ENCODE data around the gene THRAP3. TPM values are rescaled to one million over a fixed set of nuclear protein-coding genes. Genes with fewer than 3 reads are reported as not detected.
A peak's percentile ranks its signal among the peaks of the same experiment; 100 is the strongest.
"Not testable (repeated sequence)": the region's sequence is repeated elsewhere in the genome, so short reads cannot be mapped to it uniquely, and the experiment has no call there.

The THRAP3 gene
- polyA plus RNA-seq, 3 donors from 2014 or later, result 61.6 to 103 (median 70.7) TPM

GRCh38 chr1:36247538-36247937, 23.3 kb downstream of the THRAP3 start:
- peak overlapping the region in 2 of 6 donors; percentile 13 to 40 for H3K27ac Mint-ChIP-seq

GRCh38 chr1:36248250-36248894, 24.1 kb downstream of the THRAP3 start:
- DNase-seq, result no peak
- Mint-ChIP-seq H3K36me3 (peaks cover 0 to 10% (median 0%) of the 10 kb centered on the region in 3 donors), H3K4me1 (peaks cover 60 to 69% of the 10 kb centered on the region in 2 donors), H3K27ac (peak overlapping the region; percentile 29 to 78 (median 66)), H3K9me3 (no peaks in the 10 kb centered on the region), H3K27me3 (ENCODE audit: low read depth in 3 of 3) (peaks cover 0 to 4% (median 0%) of the 10 kb centered on the region in 3 donors), H3K4me3 (peak overlapping the region in 2 of 5 donors; percentile 24 to 35)

More at GRCh38 chr1:36247538-36247937, 23.3 kb downstream of the THRAP3 start:
- Mint-ChIP-seq H3K4me1 (peaks cover 56 to 63% of the 10 kb centered on the region in 2 donors), H3K4me3 (peak overlapping the region in 1 of 5 donors; percentile 7), H3K9me3 (no peaks in the 10 kb centered on the region), H3K27me3 (ENCODE audit: low read depth in 3 of 3) (peaks cover 0 to 4% (median 0%) of the 10 kb centered on the region in 3 donors), H3K36me3 (peaks cover 0 to 10% (median 0%) of the 10 kb centered on the region in 3 donors)
- no peak for DNase-seq

DNA sequence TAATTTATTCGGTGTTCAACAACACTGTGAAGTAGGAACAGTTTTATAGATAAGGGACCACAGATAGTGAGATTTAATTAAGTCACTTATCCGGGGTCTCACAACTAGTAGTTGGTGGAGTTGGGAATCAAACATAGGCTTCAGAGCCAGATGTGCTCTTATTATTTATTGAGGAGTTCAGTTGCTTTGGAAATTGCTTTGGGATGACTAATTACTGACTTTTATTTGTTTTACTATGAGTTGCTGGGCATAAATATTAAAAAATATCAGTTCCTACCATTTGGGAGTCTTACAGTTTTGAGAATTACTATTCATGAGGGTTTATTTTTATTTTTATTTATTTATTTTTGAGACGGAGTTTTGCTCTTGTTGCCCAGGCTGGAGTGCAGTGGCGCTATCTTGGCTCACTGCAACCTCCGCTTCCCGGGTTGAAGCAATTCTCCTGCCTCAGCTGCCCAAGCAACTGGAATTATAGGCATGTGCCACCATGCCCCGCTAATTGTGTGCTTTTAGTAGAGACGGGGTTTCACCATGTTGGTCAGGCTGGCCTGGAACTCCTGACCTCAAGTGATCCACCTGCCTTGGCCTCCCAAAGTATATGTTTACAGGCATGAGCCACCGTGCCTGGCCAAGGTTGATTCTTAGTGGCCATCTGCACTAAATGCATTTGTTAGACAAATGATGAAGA, 27.7 kb downstream of the THRAP3 start:
- Mint-ChIP-seq H3K27me3 (ENCODE audit: low read depth in 3 of 3) (peaks cover 0 to 4% (median 0%) of the 10 kb centered on the region in 3 donors), H3K36me3 (peaks cover 0 to 5% (median 0%) of the 10 kb centered on the region in 3 donors), H3K4me3 (no peak overlapping the region), H3K27ac (peak overlapping the region in 2 of 6 donors; percentile 16 to 59), H3K4me1 (peaks cover 62 to 80% of the 10 kb centered on the region in 2 donors), H3K9me3 (no peaks in the 10 kb centered on the region)
- DNase-seq, result no peak

DNA sequence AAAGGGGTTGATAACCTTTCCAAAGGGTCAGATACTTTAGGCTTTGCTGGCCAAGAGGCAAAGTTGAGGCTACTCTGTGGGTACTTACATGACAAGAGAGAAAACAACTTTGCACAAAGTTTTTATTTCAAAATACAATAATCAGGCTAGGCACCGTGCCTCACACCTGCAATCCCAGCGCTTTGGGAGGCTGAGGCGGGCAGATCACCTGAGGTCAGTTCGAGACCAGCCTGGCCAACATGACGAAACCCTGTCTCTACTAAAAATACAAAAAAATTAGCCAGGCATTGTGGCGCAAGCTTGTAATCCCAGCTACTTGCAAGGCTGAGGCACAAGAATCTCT, 28.2 kb downstream of the THRAP3 start:
- peaks cover 64 to 84% of the 10 kb centered on the region in 2 donors for H3K4me1 Mint-ChIP-seq
- H3K4me3 Mint-ChIP-seq; H3K27ac Mint-ChIP-seq; DNase-seq; H3K27me3 Mint-ChIP-seq (ENCODE audit: low read depth in 3 of 3); H3K36me3 Mint-ChIP-seq; H3K9me3 Mint-ChIP-seq: not testable (repeated sequence)

GRCh38 chr1:36253161-36253862, 29.1 kb downstream of the THRAP3 start:
- peaks cover 0 to 4% (median 0%) of the 10 kb centered on the region in 3 donors for H3K27me3 Mint-ChIP-seq (ENCODE audit: low read depth in 3 of 3)
- H3K27ac Mint-ChIP-seq, result peak overlapping the region in 5 of 6 donors; percentile 28 to 66 (median 43)
- H3K9me3 Mint-ChIP-seq, result no peaks in the 10 kb centered on the region
- H3K36me3 Mint-ChIP-seq, result peaks cover 0 to 12% (median 3%) of the 10 kb centered on the region in 3 donors
- H3K4me3 Mint-ChIP-seq, result no peak overlapping the region
- no peak for DNase-seq
- peaks cover 62 to 84% of the 10 kb centered on the region in 2 donors for H3K4me1 Mint-ChIP-seq

- H3K4me1 Mint-ChIP-seq, result peaks cover 42 to 67% of the 10 kb centered on the region in 2 donors
- H3K27me3 Mint-ChIP-seq (ENCODE audit: low read depth in 3 of 3), result no peaks in the 10 kb centered on the region
- H3K4me3 Mint-ChIP-seq, result no peak overlapping the region
- no peak for DNase-seq
- no peaks in the 10 kb centered on the region for H3K9me3 Mint-ChIP-seq
- peaks cover 0 to 9% (median 7%) of the 10 kb centered on the region in 3 donors for H3K36me3 Mint-ChIP-seq
- H3K27ac Mint-ChIP-seq, result peak overlapping the region in 3 of 6 donors; percentile 6 to 46 (median 41)
These were observed 32.5 kb downstream of the THRAP3 start for GRCh38 chr1:36256558-36257374.

GRCh38 chr1:36257375-36257767, 33.1 kb downstream of the THRAP3 start:
- DNase-seq, result no peak
- peak overlapping the region in 5 of 6 donors; percentile 6 to 46 (median 31) for H3K27ac Mint-ChIP-seq
- peaks cover 38 to 64% of the 10 kb centered on the region in 2 donors for H3K4me1 Mint-ChIP-seq
- H3K4me3 Mint-ChIP-seq, result no peak overlapping the region
- peaks cover 0 to 15% (median 7%) of the 10 kb centered on the region in 3 donors for H3K36me3 Mint-ChIP-seq
- H3K9me3 Mint-ChIP-seq, result no peaks in the 10 kb centered on the region
- no peaks in the 10 kb centered on the region for H3K27me3 Mint-ChIP-seq (ENCODE audit: low read depth in 3 of 3)

- Mint-ChIP-seq H3K27me3 (ENCODE audit: low read depth in 3 of 3) (no peaks in the 10 kb centered on the region), H3K4me3 (no peak overlapping the region), H3K9me3 (no peaks in the 10 kb centered on the region), H3K4me1 (peaks cover 30 to 63% of the 10 kb centered on the region in 2 donors), H3K27ac (peak overlapping the region in 1 of 6 donors; percentile 20), H3K36me3 (peaks cover 0 to 16% (median 7%) of the 10 kb centered on the region in 3 donors)
- no peak for DNase-seq
These were observed 34.7 kb downstream of the THRAP3 start for GRCh38 chr1:36258960-36259344.

- Mint-ChIP-seq H3K27ac (peak overlapping the region in 2 of 6 donors; percentile 17 to 46), H3K27me3 (ENCODE audit: low read depth in 3 of 3) (peaks cover 0 to 2% (median 0%) of the 10 kb centered on the region in 3 donors), H3K4me1 (peaks cover 20 to 51% of the 10 kb centered on the region in 2 donors), H3K36me3 (peaks cover 0 to 17% (median 7%) of the 10 kb centered on the region in 3 donors), H3K9me3 (no peaks in the 10 kb centered on the region), H3K4me3 (no peak overlapping the region)
- DNase-seq, result no peak
These were observed 44.7 kb downstream of the THRAP3 start for GRCh38 chr1:36268981-36269380.

GRCh38 chr1:36269408-36269838, 45.2 kb downstream of the THRAP3 start:
- Mint-ChIP-seq H3K4me3 (no peak overlapping the region), H3K36me3 (peaks cover 0 to 13% (median 7%) of the 10 kb centered on the region in 3 donors), H3K27me3 (ENCODE audit: low read depth in 3 of 3) (peaks cover 0 to 2% (median 0%) of the 10 kb centered on the region in 3 donors), H3K27ac (peak overlapping the region in 4 of 6 donors; percentile 11 to 70 (median 54)), H3K9me3 (no peaks in the 10 kb centered on the region), H3K4me1 (peaks cover 16 to 46% of the 10 kb centered on the region in 2 donors)
- DNase-seq, result no peak

- H3K4me1 Mint-ChIP-seq, result peaks cover 16 to 39% of the 10 kb centered on the region in 2 donors
- H3K4me3 Mint-ChIP-seq, result no peak overlapping the region
- H3K9me3 Mint-ChIP-seq, result no peaks in the 10 kb centered on the region
- H3K36me3 Mint-ChIP-seq, result peaks cover 0 to 12% (median 7%) of the 10 kb centered on the region in 3 donors
- H3K27me3 Mint-ChIP-seq (ENCODE audit: low read depth in 3 of 3), result peaks cover 0 to 2% (median 2%) of the 10 kb centered on the region in 3 donors
- H3K27ac Mint-ChIP-seq, result peak overlapping the region in 3 of 6 donors; percentile 27 to 32 (median 30)
- no peak for DNase-seq
These were observed 48.8 kb downstream of the THRAP3 start for GRCh38 chr1:36273024-36273423.

- Mint-ChIP-seq H3K9me3 (no peaks in the 10 kb centered on the region), H3K36me3 (peaks cover 0 to 12% (median 7%) of the 10 kb centered on the region in 3 donors), H3K27me3 (ENCODE audit: low read depth in 3 of 3) (peaks cover 0 to 2% (median 0%) of the 10 kb centered on the region in 3 donors), H3K4me3 (no peak overlapping the region), H3K4me1 (peaks cover 15 to 34% of the 10 kb centered on the region in 2 donors), H3K27ac (peak overlapping the region in 2 of 6 donors; percentile 8 to 17)
- DNase-seq, result no peak
These were observed 50.0 kb downstream of the THRAP3 start for GRCh38 chr1:36274201-36274600.

DNA sequence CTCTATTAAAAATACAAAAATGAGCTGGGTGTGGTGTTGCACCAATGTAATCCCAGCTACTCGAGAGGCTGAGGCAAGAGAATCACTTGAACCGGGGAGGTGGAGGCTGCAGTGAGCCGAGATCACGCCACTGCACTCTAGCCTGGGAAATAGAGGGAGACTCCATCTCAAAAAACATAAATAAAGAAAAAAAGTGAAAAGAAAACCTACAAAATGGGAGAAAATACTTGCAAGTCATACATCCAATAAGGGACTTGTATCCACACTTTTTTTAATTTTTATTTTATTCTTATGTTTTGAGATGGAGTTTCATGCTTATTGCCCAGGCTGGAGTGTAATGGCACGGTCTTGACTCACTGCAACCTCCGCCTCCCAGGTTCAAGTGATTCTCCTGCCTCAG, 52.4 kb downstream of the THRAP3 start:
- Mint-ChIP-seq H3K27ac (peak overlapping the region in 1 of 6 donors; percentile 22), H3K27me3 (ENCODE audit: low read depth in 3 of 3) (peaks cover 0 to 2% (median 0%) of the 10 kb centered on the region in 3 donors), H3K36me3 (peaks cover 0 to 10% (median 3%) of the 10 kb centered on the region in 3 donors), H3K9me3 (no peaks in the 10 kb centered on the region), H3K4me3 (no peak overlapping the region), H3K4me1 (peaks cover 22 to 46% of the 10 kb centered on the region in 2 donors)
- no peak for DNase-seq
